K562 (cell line): ENCODE results near the gene ATP6V1G2. TPM values are rescaled to one million over a fixed set of nuclear protein-coding genes. Genes with fewer than 3 reads are reported as not detected.

Experiments used
- E4F1 ChIP-seq: fragments of 250-450 bp; sonication (Bioruptor Pico); IDR thresholded peaks from 2 replicates; pipeline ENCODE4 v1.5.0; 2021; ENCODE audit warnings: mild to moderate bottlenecking, borderline replicate concordance
- ETS1 ChIP-seq: conservative IDR thresholded peaks from 2 replicates; pipeline ENCODE4 v1.6.1; 2011; ENCODE audit warnings: low read depth, mild to moderate bottlenecking, low read length; ENCODE audit not compliant: control insufficient read depth
- EZH2 ChIP-seq: IDR thresholded peaks from 2 replicates; pipeline ENCODE4 v1.6.1; 2012; ENCODE audit warnings: low read depth, mild to moderate bottlenecking, inconsistent platforms, low read length, borderline replicate concordance
- HDAC1 ChIP-seq, 2 experiments: fragments of 450-650 bp; IDR thresholded peaks; 2 replicates each; pipeline ENCODE4 v1.6.1; 2016 to 2017; ENCODE audit warnings: inconsistent platforms in 1 of 2, mild to moderate bottlenecking in 1 of 2, moderate library complexity in 1 of 2
- HDAC2 ChIP-seq: fragments of 450-650 bp; IDR thresholded peaks from 2 replicates; pipeline ENCODE4 v1.6.1; 2016; ENCODE audit warnings: mild to moderate bottlenecking
- HINFP ChIP-seq: fragments of 450-650 bp; conservative IDR thresholded peaks from 2 replicates; pipeline ENCODE4 v1.6.1; 2016; ENCODE audit warnings: missing genetic modification characterization, low read depth, mild to moderate bottlenecking, control low read depth, missing compliant biosample characterization
- HMG20A ChIP-seq: fragments of 450-650 bp; formaldehyde crosslinking; conservative IDR thresholded peaks from 2 replicates; pipeline ENCODE4 v1.4.0; 2020; ENCODE audit warnings: mild to moderate bottlenecking, mixed read lengths
- MBD2 ChIP-seq: sonication (generic); IDR thresholded peaks from 2 replicates; pipeline ENCODE4 v1.6.1; 2016; ENCODE audit warnings: low read depth, borderline replicate concordance
- MNT ChIP-seq, 2 experiments: fragments of 450-650 bp; conservative IDR thresholded peaks; 2 replicates each; pipeline ENCODE4 v1.6.1; 2017; ENCODE audit warnings: mild to moderate bottlenecking in 2 of 2, moderate library complexity in 2 of 2
- NFRKB ChIP-seq: fragments of 450-650 bp; IDR thresholded peaks from 2 replicates; pipeline ENCODE4 v1.6.1; 2016; ENCODE audit warnings: low read depth
- POLR2AphosphoS5 ChIP-seq: IDR thresholded peaks from 2 replicates; pipeline ENCODE4 v1.6.1; 2011; ENCODE audit warnings: mild to moderate bottlenecking, low read depth, low read length, moderate library complexity; ENCODE audit not compliant: control insufficient read depth, insufficient read depth
- SMAD2 ChIP-seq: fragments of 150-350 bp; IDR thresholded peaks from 2 replicates; pipeline ENCODE4 v1.6.1; 2014; ENCODE audit warnings: low read depth, mild to moderate bottlenecking, low read length
- UBTF ChIP-seq, 2 experiments: IDR thresholded peaks; 2 replicates each; pipeline ENCODE4 v1.6.1; 2012; ENCODE audit warnings: improper control_type of control experiment in 2 of 2, low read depth in 2 of 2, low read length in 2 of 2, borderline replicate concordance in 1 of 2
- ZNF395 ChIP-seq: fragments of 200-800 bp; sonication (Bioruptor generic); IDR thresholded peaks from 2 replicates; pipeline ENCODE4 v1.6.1; 2017; ENCODE audit warnings: missing genetic modification characterization, missing compliant biosample characterization
- polyA plus RNA-seq, 8 experiments: library from polyadenylated mRNA; depleted of rRNA in 4 of 8; stranded (reverse) in 5 of 8; unstranded in 3 of 8; fragments of >200 nt; fragmentation: Nextera tagmentation in 2 of 8; fragmentation: Illumina TruSeq in 1 of 8; extraction: Ambion mirVana in 2 of 8; extraction: Trizol in 1 of 8; gene quantifications; 2 replicates each; pipeline versions ENCODE4 v1.2.1 to v1.2.3, GENCODE V29; 2011 to 2014; ENCODE audit warnings: inconsistent platforms in 1 of 8, missing spikeins in 1 of 8
- total RNA-seq, 7 experiments: library from RNA; depleted of rRNA in 6 of 7; stranded (reverse); fragments of >200 nt in 6 of 7; fragmentation: Illumina TruSeq in 2 of 7; extraction: Trizol in 2 of 7; gene quantifications; 2 replicates each; pipeline versions ENCODE4 v1.2.1 to v1.2.3, GENCODE V29; 2011 to 2021; ENCODE audit warnings: low replicate concordance in 1 of 7

The ATP6V1G2 gene
- total and polyA plus RNA-seq, 9 of the 15 experiments (the other 6 are each of a cell fraction or from before 2014, with no cell fraction given), result 0.14 to 1.5 (median 0.33) TPM

GRCh38 chr6:31497531-31498476 is 48.6 kb downstream of the ATP6V1G2 start, which contains the start of gene MICB (continued):
- TF ChIP-seq EZH2 (no peak), SMAD2 (no peak), NFRKB (no peak), POLR2AphosphoS5 (no peak), HMG20A (CRISPR knock-in tag) (no peak), E4F1 (no peak), UBTF (IDR thresholded peaks at IDR 0.05; ENCODE audit: borderline replicate concordance in 1 of 2, low read depth in 2 of 2, low read length in 2 of 2) (peak in 1 of 2 experiments; percentile 59; a peak in 1 of 4 replicates), MBD2 (peak; percentile 58; the same call in 1 of the 2 replicates), HINFP (no peak), ETS1 (peak; percentile 32; the same call in 1 of the 2 replicates), MNT (conservative IDR thresholded peaks at IDR 0.05) (peak; percentile 65 to 83; a peak in 3 of 4 replicates), ZNF395 (CRISPR knock-in tag) (no peak), HDAC1 (IDR thresholded peaks at IDR 0.05) (peak in 1 of 2 experiments; percentile 80; a peak in 2 of 4 replicates), HDAC2 (peak; percentile 86)
